ENCODE measurements around the gene KLC1. TPM values are rescaled to one million over a fixed set of nuclear protein-coding genes. Genes with fewer than 3 reads are reported as not detected.
A peak's percentile ranks its signal among the peaks of the same experiment; 100 is the strongest.

KLC1 gene
- total RNA-seq, 2 experiments from 2014 or later = 88.0 to 88.6 TPM

DNA sequence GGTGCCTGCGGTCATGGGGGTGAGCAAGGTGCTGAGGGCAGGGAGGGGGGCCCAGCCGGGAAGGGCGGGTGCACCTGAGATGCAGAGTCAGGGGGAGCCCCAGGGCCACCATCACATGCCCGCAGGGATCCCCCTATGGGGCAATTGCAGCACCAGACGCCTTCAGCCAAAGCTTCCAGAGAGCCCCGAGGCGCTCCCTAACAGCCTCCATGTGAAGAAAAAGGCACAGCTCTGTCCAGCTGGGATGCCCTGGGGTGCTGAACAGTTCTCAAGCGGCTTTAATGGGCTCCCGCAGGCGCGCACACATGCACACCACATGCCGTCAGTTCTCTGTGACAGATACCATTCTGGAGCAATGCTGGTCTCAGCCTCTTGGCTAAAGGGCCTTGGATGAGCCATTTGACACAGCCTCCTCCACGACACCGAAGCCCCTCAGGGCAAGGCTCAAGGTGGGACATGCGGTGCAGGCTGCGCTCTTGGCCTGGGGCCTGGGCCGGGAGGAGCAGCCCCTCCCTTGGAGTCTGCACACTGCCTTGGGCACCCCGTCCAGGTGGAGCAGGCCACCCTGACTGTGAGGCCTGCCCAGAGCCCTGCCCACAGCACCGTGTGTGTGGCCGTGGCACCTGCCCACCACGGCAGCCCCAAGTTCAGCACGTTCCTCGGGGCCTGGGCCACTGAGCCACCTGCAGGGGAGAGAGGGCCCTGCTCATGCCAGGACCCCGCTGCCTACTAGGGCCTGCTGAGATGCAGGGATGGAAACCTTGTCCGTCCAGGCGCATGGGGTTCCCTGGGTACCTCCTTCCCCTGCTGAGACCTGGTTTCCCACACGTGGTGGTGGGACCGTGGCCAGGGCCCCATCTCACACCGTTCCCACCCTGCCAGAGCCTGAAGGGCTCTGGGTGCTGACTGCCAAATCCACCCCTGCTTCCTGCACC, 78.6 kb downstream of the KLC1 start:
- Mint-ChIP-seq H3K27ac (no peak overlapping the region), H3K4me3 (no peak overlapping the region), H3K36me3 (peaks cover 15% of the 10 kb centered on the region), H3K4me1 (peaks cover 8% of the 10 kb centered on the region), H3K27me3 (no peaks in the 10 kb centered on the region), H3K9me3 (no peaks in the 10 kb centered on the region)
- no peak for DNase-seq

DNA sequence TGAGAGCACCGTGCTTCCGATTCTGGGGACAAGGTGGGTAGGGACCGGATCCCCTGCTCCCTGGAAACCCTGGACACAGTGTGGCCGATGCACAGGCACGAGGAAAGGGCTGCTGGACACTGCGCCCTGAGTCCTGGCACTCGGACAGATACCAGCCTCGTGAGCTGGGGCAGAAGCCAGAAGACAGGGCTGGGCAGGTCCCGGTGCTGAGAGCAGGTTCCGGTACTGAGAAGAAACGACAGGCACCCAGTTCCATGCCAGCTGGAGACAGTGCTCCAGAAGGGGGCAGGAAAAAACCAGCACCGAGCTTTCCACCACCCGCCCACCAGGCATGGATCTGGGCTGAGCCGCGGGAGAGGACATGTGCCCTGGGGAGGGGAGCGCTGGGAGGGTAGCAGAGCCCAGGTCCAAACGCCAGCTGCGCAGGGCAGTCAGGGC, 79.8 kb downstream of the KLC1 start:
- Mint-ChIP-seq H3K9me3 (no peaks in the 10 kb centered on the region), H3K4me1 (peaks cover 14% of the 10 kb centered on the region), H3K4me3 (no peak overlapping the region), H3K36me3 (peaks cover 12% of the 10 kb centered on the region), H3K27me3 (no peaks in the 10 kb centered on the region), H3K27ac (no peak overlapping the region)
- DNase-seq = no peak

DNA sequence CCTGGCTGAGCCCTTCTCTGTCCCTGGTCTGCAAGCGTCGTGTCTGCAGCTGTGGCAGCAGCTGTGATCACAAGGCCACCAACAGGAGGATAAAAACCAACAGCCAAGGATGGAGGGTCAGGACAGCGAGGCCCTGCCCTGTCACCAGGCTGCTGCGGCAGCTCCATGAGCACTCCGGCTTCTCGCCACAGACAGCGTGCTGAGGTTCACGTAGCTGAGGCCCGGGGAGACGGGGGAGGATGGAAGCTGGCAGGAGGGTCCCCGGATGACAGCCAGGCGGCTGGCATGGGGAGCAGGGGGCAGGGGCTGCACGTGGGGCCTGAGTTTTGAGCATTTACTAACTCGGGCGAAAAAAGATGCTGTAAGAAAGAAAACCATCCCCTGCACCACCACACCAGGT, 80.8 kb downstream of the KLC1 start:
- Mint-ChIP-seq H3K4me3 (no peak overlapping the region), H3K4me1 (peaks cover 16% of the 10 kb centered on the region), H3K9me3 (no peaks in the 10 kb centered on the region), H3K27me3 (no peaks in the 10 kb centered on the region), H3K27ac (no peak overlapping the region), H3K36me3 (peaks cover 19% of the 10 kb centered on the region)
- DNase-seq = no peak

DNA sequence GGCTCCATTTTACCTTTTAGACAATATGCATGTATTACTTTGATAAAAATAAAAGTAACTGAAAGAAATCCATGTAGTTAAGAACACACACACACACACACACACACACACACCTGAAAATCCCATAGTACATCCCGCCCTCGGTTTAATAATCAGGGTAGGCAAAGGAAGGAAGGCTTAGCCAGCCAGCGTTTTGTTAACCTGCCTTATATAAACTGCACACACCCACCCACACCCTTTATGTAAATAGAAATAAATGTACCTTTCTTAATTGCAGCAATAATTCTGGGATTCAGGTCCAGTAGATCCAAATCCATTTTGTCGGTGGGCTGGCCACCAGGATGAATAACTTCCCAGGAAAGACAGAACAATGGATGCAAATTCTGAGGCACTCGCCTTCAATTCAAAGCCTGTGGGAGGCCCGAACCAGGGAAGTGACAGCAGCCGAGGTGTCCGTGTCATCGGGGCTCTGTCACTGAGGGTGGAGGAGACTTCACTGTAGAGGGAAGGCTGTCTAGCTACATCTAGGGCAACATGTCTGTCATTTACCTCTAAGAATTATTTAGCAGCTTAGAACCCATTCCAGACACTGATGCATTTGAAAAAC, 81.9 kb downstream of the KLC1 start:
- peaks cover 20% of the 10 kb centered on the region for H3K36me3 Mint-ChIP-seq
- peaks cover 3% of the 10 kb centered on the region for H3K27me3 Mint-ChIP-seq
- no peak for DNase-seq
- no peak overlapping the region for H3K4me3 Mint-ChIP-seq
- no peak overlapping the region for H3K27ac Mint-ChIP-seq
- peaks cover 16% of the 10 kb centered on the region for H3K4me1 Mint-ChIP-seq
- H3K9me3 Mint-ChIP-seq = no peaks in the 10 kb centered on the region

DNA sequence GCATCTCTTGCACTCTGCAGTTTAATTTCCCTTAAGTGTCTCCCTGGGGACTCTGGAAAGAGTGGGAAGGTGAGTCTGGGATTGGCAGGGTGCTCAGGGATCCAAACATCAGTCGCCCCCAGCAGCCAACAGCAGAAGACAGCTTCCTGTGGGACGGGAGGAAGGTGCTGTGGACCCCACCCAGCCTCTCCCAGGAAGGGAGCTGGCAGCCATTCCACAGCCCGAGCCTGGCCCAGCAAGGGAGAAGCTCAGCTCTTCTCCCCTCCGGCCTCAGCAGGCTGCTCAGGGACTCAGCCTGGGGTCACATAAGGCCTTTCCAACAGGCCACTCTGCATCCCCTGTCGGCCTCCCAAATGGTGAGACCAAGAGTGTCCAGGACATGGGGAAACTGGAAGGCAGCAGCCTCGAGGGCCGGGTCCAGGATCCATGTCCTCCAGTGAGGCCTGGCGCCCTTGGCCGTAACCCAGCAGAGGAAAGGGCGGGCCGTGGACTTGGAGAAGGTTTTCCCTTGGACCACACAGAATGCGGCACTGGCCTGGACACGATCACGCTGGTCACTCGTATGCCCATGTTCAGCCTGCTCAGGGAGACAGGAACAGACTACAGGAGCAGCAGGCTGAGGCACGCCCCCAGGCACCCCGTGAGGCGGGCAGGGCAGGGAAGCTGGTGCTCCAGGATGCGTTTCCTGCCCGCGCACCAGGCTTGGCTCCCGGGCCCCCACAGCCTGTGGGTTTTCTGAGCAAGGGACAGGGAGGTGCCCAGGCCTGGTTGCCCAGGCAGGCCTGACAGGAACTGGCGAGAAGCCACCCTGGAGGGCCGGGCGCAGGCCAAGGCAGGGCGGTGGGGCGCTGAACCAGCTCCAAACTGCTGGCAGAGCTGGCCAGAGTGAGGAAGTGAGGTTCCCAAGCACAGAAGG, 82.8 kb downstream of the KLC1 start:
- no peak for DNase-seq
- Mint-ChIP-seq H3K9me3 (no peaks in the 10 kb centered on the region), H3K36me3 (peaks cover 20% of the 10 kb centered on the region), H3K27me3 (peaks cover 3% of the 10 kb centered on the region), H3K4me3 (no peak overlapping the region), H3K4me1 (peaks cover 20% of the 10 kb centered on the region), H3K27ac (peak overlapping the region; percentile 48)

DNA sequence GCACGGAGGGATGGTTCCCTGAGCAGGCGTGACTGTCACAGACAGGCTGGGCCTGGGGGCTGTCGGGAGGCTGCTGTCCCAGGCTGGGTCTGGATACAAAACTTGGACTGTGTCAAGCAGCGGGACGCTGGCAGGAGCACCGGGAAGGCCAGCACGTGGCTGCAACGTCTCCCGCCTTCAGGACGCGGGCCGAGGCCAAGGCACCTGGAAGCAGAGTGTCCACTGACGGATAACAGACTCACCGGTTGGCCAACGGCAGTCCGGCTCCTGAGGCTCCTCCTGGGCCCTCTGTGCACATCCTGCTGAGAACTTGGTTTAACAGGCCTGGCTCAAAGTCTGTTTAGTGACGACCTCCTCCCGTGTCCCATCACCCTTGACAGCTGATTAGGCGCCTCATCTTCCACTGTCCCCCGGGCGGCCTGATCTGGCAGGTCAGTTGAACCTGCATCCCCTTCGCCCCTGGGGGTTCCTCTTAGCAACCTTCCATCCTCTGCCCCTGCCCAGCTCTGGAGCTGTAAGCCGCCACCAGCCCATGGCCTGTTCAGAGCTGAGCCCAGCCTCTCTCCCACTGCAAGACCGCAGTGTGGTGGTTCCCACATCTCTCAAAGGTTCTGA, 83.7 kb downstream of the KLC1 start:
- no peak for DNase-seq
- Mint-ChIP-seq H3K4me1 (peaks cover 28% of the 10 kb centered on the region), H3K27ac (peak overlapping the region; percentile 2), H3K4me3 (peak overlapping the region; percentile 10), H3K9me3 (no peaks in the 10 kb centered on the region), H3K27me3 (peaks cover 3% of the 10 kb centered on the region), H3K36me3 (peaks cover 20% of the 10 kb centered on the region)

DNA sequence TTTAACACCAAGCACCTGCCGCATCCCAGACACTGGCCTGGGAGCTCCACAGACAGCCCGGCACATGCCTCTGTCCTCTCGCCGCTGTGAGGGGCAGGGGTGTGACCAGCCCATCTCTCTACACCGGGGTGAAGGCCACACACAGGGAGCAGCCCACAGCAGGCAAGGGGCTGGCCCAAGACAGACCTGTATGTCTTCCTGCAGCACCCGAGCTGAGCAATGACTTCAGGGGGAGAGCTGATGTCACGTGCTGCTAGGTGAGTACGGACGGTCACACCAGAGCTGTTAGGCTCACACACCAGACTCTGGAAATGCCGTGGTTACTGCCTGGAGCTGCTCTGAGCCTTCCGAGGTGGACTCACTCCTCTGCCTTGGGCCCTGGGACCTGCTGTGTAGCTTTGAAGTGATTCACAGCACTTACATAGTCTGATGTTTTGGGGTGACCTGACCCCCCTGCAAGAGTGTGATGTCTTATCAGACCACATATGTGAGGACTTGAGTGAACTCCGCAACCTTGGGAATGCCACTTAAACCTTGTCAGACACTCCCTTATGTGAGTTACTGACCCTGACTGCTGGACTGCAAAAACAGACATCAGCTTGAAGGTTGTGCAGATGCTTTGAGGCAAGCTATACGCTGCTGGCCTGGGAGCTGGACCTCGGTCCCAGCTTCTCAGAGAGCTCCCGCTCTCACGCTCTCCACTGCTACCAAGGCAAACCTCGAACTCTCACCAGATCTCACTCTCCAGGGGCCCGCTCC, 84.5 kb downstream of the KLC1 start:
- no peaks in the 10 kb centered on the region for H3K9me3 Mint-ChIP-seq
- DNase-seq = no peak
- H3K4me1 Mint-ChIP-seq = peaks cover 30% of the 10 kb centered on the region
- peaks cover 3% of the 10 kb centered on the region for H3K27me3 Mint-ChIP-seq
- H3K27ac Mint-ChIP-seq = peak overlapping the region; percentile 29
- peaks cover 19% of the 10 kb centered on the region for H3K36me3 Mint-ChIP-seq
- H3K4me3 Mint-ChIP-seq = peak overlapping the region; percentile 90

DNA sequence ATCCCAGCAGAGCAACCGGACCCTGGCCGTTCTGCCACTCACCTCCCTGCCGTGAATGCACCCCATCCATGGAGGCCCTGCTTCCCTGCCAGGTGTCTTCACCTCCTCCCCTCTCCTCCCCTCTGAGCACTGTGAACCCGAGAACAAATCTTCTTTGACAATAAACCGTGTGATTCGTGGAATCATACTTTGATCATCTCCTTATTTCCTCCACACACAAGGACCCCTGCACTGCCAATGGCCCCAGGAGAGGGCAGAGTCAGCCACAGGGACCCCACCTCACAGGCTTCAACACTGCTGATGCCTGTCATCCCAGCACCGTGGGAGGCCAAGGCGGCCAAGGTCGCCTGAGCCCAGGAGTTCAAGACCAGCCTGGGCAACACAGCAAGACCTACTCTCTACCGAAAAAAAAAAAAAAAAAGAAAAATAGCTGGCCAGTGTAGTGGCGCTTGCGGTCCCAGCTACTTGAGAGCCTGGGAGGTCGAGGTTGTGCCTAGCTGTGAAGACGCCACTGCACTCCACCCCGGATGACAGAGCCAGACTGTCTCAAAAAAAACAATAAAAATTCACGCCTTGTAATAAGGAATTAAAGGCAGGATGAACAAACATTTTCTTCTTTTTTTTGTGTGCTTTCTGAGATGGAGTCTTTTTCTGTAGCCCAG, 85.2 kb downstream of the KLC1 start:
- Mint-ChIP-seq H3K27me3 (peaks cover 3% of the 10 kb centered on the region), H3K4me1 (peaks cover 30% of the 10 kb centered on the region), H3K9me3 (no peaks in the 10 kb centered on the region), H3K36me3 (peaks cover 19% of the 10 kb centered on the region), H3K27ac (peak overlapping the region; percentile 85), H3K4me3 (peak overlapping the region; percentile 90)
- no peak for DNase-seq

DNA sequence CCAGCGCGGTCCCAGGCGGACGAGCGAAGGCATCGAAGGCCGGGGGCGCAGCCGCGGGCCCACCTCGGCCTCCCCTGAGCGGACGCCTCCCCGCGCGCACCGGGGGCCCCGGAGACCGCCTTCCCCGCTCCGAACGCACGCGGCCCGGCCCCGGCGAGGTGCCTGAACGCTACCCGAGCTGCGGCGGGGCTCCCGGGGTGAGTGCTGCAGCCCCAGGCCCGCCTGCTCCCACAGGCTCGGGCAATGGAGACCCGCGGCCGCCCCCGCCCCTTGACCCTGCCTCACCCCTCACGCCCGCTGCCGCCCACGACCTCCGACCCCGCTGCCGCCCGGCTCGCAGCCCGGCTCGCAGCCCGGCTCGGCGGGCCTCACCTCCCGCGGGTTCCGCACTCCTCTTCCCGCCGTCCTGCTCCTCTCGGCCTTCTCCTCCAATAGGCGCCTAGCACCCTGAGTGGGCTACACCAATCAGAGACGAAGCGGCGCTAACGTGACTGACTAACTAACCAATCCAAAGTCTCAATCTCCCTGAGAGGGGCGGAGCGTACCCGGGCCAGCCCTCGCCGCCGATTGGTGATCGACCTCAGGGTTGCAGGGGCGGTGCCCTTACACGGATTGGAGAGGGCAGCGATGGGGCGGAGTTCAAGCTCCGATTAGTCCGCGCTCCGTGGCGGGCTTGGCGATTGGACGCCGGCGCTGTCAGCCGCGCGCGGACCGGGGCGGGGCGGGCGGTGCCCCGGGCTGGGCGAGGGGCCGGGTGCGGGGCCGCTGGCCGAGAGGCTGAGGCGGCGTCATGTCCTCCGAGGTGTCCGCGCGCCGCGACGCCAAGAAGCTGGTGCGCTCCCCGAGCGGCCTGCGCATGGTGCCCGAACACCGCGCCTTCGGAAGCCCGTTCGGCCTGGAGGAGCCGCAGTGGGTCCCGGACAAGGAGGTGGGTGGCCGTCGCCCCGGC, 86.3 kb downstream of the KLC1 start, which contains the start of the genes XRCC3 and ZFYVE21:
Gene XRCC3 (minus strand): TSS at position 400 of the 949 bp plus-strand sequence. CDS start 4,364 bp downstream, outside the sequence.
Gene ZFYVE21 (plus strand): TSS at position 759 of the 949 bp plus-strand sequence. CDS start 32 bp downstream, at position 791.
- Mint-ChIP-seq H3K27me3 (peaks cover 3% of the 10 kb centered on the region), H3K27ac (peak within 1 kb of the TSS; percentile 91), H3K4me1 (peaks cover 41% of the 10 kb centered on the region), H3K36me3 (peaks cover 17% of the 10 kb centered on the region), H3K4me3 (peak within 1 kb of the TSS; percentile 90), H3K9me3 (no peaks in the 10 kb centered on the region)
- peak; percentile 99 for DNase-seq

DNA sequence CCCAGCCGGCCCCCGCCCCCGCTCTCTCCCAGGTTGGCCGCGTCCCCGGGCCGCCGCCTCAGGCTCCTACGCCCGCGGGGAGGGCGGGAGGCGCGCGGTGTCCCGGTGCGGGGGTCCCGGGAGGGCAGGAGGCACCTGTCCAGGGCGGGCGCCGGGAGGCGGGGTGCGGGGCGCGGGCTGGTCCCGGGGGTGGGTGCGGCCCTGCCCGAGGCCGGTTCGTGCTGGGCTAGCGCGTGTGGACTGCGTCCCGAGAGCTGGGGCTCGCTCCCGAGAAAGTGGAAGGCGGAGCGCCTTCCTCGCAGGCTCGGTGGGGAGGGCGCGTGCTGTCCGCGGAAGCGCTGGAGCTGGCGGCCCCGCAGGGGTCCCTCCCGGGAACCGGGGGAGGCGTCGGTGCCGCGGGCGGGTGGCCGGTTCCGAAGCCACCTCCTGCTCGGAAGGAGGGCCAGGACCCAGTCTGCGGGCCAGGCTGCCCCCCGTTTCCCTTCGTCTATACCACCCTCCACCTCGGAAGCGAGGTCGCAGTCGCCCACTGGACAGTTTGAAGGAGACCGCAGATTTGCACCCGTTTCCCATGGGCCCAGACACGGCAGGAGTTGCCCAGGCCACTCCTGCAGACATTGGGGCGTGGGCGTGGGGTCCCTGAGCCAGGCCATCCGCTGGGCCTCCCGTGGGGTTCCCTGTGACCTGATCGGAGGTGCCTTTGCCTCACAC, 87.2 kb downstream of the KLC1 start:
- DNase-seq = peak; percentile 46
- no peaks in the 10 kb centered on the region for H3K9me3 Mint-ChIP-seq
- H3K27me3 Mint-ChIP-seq = peaks cover 3% of the 10 kb centered on the region
- H3K4me1 Mint-ChIP-seq = peaks cover 39% of the 10 kb centered on the region
- H3K36me3 Mint-ChIP-seq = peaks cover 17% of the 10 kb centered on the region
- H3K27ac Mint-ChIP-seq = no peak overlapping the region
- peak overlapping the region; percentile 78 for H3K4me3 Mint-ChIP-seq

DNA sequence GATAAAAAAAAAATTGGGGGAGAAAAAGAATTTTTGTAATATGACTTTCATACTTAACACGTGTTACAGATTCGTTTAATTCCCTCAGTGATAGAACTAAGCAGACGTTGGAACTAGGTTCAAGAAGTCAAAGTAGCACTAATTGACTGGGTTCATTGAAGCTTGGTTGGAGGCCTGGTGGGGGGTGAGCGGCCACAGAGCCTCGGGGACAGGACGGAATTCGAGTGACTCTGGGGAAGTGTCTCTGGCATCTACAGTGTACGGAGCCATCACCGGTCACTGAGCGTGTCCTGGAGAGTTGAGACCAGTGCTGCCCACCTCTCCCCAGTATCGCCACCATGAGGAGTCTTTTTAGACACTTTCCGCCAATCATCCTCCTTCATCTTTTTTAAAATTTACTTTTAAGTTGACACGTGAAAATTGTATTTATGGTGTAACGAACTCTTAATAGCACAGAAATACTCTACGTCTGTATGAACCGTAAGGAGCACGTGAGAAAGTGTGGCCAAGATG, 87.9 kb downstream of the KLC1 start:
- H3K9me3 Mint-ChIP-seq = no peaks in the 10 kb centered on the region
- H3K36me3 Mint-ChIP-seq = peaks cover 17% of the 10 kb centered on the region
- H3K27me3 Mint-ChIP-seq = peaks cover 3% of the 10 kb centered on the region
- peaks cover 37% of the 10 kb centered on the region for H3K4me1 Mint-ChIP-seq
- no peak overlapping the region for H3K27ac Mint-ChIP-seq
- peak overlapping the region; percentile 78 for H3K4me3 Mint-ChIP-seq
- no peak for DNase-seq

DNA sequence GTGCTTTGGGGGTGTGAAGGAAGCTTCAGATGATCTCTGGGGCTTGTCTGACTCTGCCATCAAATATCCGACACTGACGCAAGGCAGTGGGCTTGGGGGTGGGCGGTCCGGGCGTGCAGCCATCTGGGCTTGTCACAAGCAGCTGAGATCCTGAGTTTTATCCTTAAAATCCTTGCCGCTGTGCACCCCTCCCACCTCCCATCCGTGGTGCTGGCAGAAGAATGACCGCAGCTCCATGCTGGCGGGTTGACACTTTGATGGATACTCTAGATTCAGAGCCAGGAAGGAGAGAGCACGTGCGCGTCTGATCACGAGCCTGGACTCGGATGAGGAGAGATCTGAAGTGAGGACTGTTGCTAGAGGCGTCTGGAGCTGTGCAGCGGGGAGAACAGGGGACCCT, 89.6 kb downstream of the KLC1 start:
- no peak for DNase-seq
- peaks cover 3% of the 10 kb centered on the region for H3K27me3 Mint-ChIP-seq
- peaks cover 16% of the 10 kb centered on the region for H3K36me3 Mint-ChIP-seq
- H3K9me3 Mint-ChIP-seq = no peaks in the 10 kb centered on the region
- no peak overlapping the region for H3K27ac Mint-ChIP-seq
- H3K4me3 Mint-ChIP-seq = no peak overlapping the region
- peaks cover 30% of the 10 kb centered on the region for H3K4me1 Mint-ChIP-seq
